NCI-H2081 (cell line): Measurements from ENCODE around the gene AUTS2.

Experiments used
- DNase-seq, 2 experiments: peaks; one replicate each; lab custom pipeline; 2025; lab: John Stamatoyannopoulos, UW

The AUTS2 gene

GRCh38 chr7:69624435-69625230 lies 26.4 kb downstream of the AUTS2 start:
- DNase-seq, result peak in 1 of 2 experiments; percentile 20

DNA sequence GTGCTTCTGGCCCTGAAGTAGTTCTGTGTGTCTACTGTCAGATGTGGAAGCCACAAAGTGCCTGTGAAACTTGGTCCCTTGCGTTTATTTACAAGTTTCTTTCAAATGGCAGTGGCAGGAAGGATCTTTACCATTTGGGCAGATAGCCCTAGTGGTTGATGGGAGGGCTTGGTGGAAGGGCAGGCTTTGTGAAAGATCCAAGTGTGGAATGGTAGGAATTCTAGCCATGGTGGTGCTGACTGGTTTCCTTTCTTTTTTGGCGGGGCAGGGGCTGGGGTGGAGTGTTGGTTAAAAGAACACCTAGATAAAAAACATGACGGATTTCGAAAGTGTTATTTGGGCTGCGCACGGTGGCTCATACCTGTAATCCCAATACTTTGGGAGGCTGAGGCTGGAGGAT lies 27.0 kb downstream of the AUTS2 start:
- DNase-seq, result no peak

DNA sequence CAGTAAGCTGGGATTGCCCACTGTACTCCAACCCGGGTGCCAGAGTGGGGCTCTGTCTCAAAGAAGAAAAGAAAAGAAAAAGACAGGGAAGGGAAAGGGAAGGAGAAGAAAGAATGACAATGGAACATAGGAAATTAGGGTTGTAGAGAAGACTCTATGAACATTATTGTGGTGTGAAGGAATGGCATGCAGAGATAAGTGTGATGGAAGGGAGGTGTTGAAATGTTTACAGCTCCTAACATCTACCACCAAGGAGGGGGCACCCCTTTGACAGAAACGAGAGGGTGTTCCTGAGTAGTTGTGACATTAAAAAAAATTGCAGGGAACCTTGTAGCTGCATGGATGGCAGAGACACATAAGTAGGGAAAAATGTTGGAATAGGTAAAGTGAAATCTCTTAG lies 27.5 kb downstream of the AUTS2 start:
- no peak for DNase-seq

- DNase-seq, result no peak
These were observed 32.0 kb downstream of the AUTS2 start for GRCh38 chr7:69630292-69630691.

- DNase-seq, result no peak
These were observed 32.9 kb downstream of the AUTS2 start for GRCh38 chr7:69631131-69631530.

GRCh38 chr7:69632280-69632679 lies 34.0 kb downstream of the AUTS2 start:
- no peak for DNase-seq

GRCh38 chr7:69633122-69633831 lies 35.0 kb downstream of the AUTS2 start:
- no peak for DNase-seq

DNA sequence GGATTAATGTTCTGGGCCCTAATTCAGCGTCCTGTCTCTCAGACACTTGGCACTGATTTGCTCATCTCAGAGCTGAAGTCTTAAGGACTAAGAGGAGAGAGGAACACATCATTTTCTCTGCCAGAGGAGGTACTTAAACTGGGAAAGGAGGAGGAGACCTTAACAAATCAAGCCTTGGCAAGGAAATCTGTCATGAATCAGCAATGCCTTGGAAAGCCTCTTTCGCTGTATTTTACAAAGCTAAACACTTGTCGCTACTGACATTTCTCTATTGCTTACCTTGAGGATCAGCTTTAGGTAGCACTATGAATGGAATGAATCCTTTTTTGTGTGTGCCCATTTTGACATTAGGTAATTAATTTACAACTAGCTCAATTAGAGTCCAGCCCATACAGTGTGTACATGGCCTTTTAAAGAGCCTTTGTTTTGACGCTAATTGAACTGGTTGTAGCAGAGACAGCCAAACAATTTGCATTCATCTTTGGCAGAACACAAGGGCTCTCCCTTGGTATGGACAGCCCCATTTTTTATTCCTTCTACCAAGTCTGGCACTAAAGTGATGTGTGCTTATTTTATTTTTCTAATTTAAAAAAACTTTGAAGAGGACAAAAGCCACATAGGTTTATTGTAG lies 37.4 kb downstream of the AUTS2 start:
- no peak for DNase-seq

DNA sequence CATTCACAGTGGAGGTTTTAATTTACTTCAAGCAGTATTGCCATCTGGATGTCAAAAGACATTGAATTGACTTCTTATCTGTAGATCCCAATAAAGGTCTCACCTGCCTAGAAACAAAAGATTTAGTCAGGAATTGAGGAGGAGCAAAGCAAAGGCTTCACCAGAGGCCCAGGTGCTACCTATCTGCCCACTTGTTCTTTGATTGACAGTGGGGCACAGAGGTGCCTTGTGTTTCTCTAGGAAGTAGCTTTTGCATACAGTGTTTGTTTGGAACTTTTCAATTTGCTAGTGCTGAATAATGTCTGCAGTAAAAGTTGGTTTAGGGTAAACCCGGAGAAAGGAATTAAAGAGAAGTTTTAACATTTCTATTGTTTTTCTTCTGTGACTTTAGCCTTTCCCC lies 40.4 kb downstream of the AUTS2 start:
- DNase-seq, result no peak

GRCh38 chr7:69640216-69640615 lies 41.9 kb downstream of the AUTS2 start:
- DNase-seq, result no peak

DNA sequence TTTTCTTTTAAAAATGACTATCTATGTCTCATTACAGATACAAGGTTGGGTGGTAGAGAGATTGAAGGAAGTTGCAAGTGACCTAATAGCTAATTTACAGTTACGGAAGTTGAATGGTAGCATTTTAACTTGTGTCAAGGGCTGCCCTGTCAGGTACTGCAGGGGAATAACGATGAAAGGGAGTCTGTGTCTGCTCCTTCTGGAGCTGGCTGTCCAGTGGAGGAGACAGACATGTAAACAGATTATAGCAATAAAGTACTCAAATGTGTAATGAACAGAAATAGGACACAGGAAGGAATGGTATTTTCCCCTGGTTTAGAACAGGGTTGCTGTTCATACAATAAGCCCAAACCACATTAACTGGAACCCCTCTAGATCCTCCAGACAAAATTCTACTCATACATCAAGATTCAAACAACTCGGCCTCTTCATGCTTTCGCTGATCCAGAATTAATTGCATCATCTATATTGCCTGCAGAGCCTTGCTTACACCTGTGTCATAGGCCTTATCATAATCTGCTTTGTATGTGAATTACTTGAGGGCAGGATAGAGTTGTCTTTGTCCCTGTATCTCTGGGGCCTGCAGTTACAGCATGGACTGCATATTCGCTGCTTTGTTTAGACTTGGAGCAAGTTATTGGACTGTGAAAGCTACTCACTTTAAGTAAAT lies 42.8 kb downstream of the AUTS2 start:
- DNase-seq, result no peak

DNA sequence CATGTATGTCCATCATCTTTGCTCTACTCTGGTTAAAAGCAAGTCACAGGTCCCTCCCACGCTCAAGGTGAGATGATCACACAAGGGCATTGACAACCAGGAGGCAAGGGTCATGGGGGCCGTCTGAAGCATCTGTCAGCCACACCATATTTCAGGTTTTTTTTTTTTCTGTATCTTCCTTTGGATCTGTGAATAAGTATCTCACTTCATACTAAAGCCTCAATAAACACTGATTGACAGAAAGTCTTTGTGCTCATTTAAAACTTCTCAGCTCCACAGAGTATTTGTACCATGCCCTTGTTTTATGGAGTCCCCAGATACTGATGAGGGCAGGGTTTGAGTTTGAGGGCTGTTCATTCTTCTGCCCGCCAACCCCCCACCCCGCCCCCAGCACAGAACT lies 45.0 kb downstream of the AUTS2 start:
- no peak for DNase-seq

DNA sequence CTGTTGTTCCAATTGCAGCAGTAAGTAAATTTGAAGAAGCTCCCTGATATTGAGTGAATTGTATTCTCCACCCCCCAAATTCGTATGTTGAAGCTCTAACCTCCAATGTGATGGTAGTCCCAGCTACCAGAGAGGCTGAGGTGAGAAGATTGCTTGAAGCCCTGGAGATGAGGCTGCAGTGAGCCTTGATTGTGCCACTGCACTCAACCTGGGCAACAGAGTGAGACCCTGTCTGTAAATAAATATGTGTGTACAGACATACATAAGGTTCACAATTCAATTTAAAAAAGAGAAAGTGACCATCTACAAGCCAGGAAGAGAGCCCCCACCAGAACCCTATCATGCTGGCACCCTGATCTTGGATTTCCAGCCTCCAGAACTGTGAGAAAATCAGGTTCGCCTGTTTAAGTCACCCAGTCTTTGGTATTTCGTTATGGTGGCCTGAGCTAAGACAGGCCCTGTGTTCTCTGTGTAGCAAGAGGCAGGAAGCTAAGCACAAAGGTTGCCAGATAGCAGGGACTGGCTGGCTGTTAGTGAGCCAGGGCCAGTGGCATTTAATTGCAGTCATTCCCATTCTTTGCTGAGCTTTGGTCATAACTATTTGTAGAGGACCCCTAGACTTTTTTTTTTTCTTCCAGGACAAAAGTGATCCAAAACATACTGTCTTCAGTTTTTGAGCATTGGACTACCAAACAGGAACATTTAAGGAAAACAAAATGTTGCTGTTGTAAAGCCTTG lies 45.6 kb downstream of the AUTS2 start:
- DNase-seq, result peak in 1 of 2 experiments; percentile 28

- no peak for DNase-seq
These were observed 47.4 kb downstream of the AUTS2 start for GRCh38 chr7:69645683-69646082.

- DNase-seq, result no peak
These were observed 52.9 kb downstream of the AUTS2 start for GRCh38 chr7:69651101-69651590.

DNA sequence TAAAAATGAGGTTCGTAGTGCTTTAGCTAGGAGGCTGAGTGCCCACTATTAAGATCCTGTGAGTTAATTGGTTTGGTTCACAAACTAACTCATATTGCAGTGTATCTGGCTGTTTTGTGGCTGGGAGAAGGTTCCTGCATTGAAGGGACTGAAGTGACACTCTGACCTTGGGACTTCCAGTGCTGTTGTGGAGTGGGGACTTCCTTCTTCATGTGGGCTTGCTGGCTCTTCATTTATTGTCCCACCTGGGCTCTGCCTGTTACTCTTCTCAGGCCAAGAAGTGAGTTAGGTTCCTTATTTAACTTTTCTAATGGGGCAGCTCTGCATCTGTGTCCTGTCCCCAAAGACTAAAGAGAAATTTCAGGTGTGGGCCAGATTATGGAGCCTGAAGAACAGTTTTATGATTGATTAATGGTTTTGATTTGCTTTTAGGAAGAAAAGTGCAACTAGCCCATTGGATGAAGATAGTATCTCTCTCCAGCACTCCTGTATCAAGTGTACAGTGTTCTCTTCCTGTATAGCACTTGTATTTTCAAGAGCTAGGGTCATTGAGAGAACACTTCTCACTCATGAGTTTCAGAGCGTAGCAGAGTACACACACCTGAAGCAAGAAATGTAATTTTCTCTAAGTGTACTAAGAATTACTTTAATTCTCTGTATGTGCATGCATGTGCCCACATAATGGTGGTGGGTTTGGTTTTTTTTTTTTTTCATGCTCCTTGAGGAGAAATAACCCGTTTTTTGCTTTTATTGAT lies 54.8 kb downstream of the AUTS2 start:
- no peak for DNase-seq

DNA sequence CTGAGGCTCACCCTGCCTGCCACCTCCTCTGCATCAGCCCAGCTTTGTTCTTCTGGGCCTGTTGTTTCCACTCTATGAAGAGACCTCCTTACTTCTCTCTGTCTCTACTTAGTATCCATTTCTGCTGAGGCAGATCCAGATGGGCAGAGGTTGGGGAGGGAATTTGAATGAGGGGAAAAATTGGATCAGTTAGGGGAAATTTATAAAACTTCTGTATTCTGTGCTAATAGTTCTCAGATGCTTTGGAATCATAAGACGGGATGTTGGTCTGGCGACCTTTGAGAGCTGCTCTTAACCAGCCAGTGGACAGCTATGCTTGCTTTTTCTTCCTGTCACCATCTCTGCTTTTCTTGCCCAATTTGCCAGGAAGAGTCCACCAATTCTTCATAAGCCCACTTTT lies 55.5 kb downstream of the AUTS2 start:
- DNase-seq, result no peak

GRCh38 chr7:69654381-69654780 lies 56.1 kb downstream of the AUTS2 start:
- peak; percentile 38 to 75 for DNase-seq

DNA sequence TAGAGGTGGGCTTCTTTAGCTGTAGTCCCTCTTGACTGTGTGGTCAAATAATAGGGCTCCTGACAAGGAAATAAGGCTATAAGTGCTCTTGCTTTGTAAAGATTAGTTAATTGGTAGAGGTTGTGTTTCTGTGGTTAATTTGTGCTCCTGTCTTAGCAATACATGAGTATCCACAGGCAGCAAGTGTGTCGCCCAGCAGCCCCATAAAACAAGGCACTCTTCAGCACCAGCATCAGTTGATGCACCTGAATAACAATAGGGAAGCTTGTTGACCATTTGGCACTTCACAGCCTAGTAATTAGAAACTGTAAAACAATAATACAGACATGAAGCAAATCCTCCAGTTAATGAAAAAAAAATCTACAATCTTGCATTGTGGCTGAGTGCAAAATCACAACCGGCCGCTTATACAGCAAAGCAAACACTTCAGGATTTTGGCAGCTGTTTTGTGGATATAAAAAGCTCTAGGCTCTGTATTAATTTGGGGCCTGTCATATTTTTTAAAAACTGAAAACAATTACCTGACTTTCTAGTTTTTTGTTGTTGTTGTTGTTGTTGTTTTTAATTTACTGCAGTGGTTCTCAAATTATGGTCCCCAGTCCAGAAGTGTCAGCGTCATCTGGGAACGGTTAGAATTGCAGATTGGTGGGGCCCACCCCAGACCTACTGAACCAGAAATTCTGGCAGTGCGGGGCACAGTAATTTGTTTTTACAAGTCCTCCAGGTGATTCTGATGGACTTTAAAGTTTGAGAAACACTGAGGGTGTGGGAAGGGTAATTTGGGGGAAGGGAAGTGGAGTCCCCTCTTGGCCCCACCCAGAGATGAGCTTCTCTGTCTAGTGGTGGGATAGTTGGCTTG lies 56.8 kb downstream of the AUTS2 start:
- DNase-seq, result peak; percentile 63 to 90

- DNase-seq, result no peak
These were observed 57.8 kb downstream of the AUTS2 start for GRCh38 chr7:69656077-69656476.
